ENCODE results near the gene BPIFA3.

BPIFA3 gene

GRCh38 chr20:33272155-33272873 is 55.2 kb downstream of the BPIFA3 start:
- FAIRE-seq, result no peak

GRCh38 chr20:33273117-33273851 is 56.1 kb downstream of the BPIFA3 start:
- no peak for FAIRE-seq

- FAIRE-seq, result no peak
Measured at GRCh38 chr20:33275215-33275614, 58.1 kb downstream of the BPIFA3 start.

GRCh38 chr20:33275871-33276270 is 58.7 kb downstream of the BPIFA3 start:
- FAIRE-seq, result no peak

DNA sequence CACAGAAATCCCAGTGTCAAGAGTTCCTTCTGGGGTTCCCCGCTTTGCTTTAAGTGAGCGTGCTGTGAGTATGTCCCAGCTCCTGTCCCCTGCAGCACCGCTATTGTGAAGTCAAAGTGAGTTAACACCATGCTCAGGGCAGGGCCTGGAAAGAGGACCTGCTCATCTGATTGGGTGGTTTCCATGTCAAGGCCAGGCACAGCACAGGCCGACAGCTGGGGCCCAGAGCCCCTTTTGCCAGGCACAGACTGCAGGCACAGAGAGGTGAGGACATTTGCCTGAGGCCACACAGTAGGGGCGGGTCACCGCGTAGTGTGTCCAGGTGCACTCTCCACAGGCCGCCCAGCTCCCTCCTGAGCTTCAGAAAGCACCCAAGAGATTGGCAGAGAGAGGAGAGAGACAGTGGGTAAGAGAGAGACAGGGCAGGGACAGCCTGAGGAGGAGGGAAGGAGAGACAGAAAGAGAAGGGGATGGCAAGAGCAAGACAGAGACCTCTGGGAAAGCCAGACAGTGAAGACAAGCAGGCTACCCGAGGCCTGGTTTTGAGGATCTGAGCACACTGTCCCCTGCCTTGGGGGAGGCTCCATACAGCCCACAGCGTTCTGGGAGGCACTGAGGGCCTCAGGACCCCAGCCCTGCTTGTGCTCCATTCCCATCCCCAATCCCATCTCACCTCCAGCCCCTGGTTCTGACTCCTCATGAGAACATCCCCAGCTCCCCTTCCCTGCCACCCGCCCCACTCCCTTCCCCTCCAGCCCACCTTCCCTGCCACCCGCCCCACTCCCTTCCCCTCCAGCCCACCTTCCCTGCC is 59.4 kb downstream of the BPIFA3 start:
- FAIRE-seq, result no peak
